ENCODE measurements around the gene RDH14. TPM values are rescaled to one million over a fixed set of nuclear protein-coding genes. Genes with fewer than 3 reads are reported as not detected.
A peak's percentile ranks its signal among the peaks of the same experiment; 100 is the strongest.

RDH14 gene
- polyA plus RNA-seq, 2 of the 4 experiments (the other 2 are of a cell fraction) = 37.0 to 44.5 TPM

DNA sequence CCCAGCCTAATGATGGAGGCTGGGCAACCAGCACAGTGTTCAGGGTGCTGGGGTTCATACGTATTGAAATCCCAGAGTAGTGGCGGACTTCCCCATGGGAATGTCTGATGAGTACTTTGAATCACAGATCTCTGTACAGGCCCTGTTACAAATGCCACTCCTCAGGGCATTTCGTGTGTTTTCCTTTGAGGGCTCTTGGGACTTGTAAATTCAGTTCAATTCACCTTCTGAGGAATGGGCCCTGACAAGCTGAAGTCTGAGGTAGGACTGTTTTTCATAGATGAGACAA is 288 bp upstream of the RDH14 start:
- Histone ChIP-seq H3K9me3 (no peaks in the 10 kb centered on the region), H3K27ac (peak overlapping the region; percentile 92 to 96), H3K4me2 (peak overlapping the region; percentile 88), H3K4me3 (peak overlapping the region; percentile 86), H3K4me1 (peaks cover 15% of the 10 kb centered on the region)
- ChIA-PET CTCF (interaction anchor here (1.4 to 1.8 kb wide), 2 partner anchors 40 to 174 kb away, joined by 4 to 9 read pairs; no protein-coding TSS in a partner anchor), POLR2A (interaction anchor here (1.0 to 1.2 kb wide), 4 partner anchors 8 to 1241 kb away, joined by 3 to 4 read pairs (median 4); no protein-coding TSS in a partner anchor)
- ATAC-seq = no peak
- TF ChIP-seq GATA3 (IDR thresholded peaks at IDR 0.05; ENCODE audit: borderline replicate concordance) (no peak), POLR2A (IDR thresholded peaks at IDR 0.05; ENCODE audit: low read length) (peak; percentile 61)
- DNase-seq (ENCODE audit: low read depth in 1 of 2, low spot score in 1 of 2) = no peak
- no peak for FAIRE-seq
- WGBS (ENCODE audit: missing lambda C conversion rate) = 0% methylated on average over 3 of the region's 3 CpGs

DNA sequence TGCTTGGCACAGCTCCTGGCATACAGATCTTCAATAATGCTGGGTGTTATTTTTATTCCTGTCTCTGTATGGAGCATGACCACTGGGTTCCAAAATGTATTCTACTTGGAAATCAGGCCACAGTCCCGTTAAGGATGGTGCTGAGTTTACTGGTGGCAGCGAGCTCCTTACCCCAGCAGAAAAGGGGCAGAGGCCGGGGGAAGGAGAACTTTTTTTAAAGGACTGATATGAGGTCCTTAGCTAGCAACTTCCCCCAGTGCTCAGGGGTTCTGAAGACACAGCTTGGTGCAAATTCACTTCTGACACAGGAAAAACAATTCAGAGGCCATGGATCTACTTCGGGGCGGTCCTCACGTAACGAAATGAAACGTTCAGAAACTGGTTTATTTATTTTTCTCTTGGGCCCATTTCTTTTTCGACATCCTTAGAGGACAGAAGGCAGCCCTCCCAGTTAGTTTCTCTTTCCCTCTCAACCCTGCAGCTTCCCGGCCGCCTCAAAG is 872 bp downstream of the RDH14 start:
- peaks cover 15% of the 10 kb centered on the region for H3K4me1 ChIP-seq
- ChIA-PET POLR2A (interaction anchor here (0.6 to 1.2 kb wide), 2 partner anchors 432 to 788 kb away, joined by 3 to 4 read pairs; no protein-coding TSS in a partner anchor), CTCF (interaction anchor here (1.4 to 2.1 kb wide), 3 partner anchors 11 to 173 kb away, joined by 4 to 11 read pairs (median 4); no protein-coding TSS in a partner anchor)
- no peaks in the 10 kb centered on the region for H3K9me3 ChIP-seq
- peak in 1 of 2 experiments; percentile 8 for DNase-seq (ENCODE audit: low read depth in 1 of 2, low spot score in 1 of 2)
- peak overlapping the region; percentile 92 to 96 for H3K27ac ChIP-seq
- no peak for FAIRE-seq
- no peak for TF ChIP-seq KDM1A (IDR thresholded peaks at IDR 0.05; ENCODE audit: low read depth)
- TF ChIP-seq, protein P1, sequence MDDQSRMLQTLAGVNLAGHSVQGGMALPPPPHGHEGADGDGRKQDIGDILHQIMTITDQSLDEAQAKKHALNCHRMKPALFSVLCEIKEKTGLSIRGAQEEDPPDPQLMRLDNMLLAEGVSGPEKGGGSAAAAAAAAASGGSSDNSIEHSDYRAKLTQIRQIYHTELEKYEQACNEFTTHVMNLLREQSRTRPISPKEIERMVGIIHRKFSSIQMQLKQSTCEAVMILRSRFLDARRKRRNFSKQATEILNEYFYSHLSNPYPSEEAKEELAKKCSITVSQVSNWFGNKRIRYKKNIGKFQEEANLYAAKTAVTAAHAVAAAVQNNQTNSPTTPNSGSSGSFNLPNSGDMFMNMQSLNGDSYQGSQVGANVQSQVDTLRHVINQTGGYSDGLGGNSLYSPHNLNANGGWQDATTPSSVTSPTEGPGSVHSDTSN (IDR thresholded peaks at IDR 0.05) = no peak
- TF ChIP-seq, protein P2, sequence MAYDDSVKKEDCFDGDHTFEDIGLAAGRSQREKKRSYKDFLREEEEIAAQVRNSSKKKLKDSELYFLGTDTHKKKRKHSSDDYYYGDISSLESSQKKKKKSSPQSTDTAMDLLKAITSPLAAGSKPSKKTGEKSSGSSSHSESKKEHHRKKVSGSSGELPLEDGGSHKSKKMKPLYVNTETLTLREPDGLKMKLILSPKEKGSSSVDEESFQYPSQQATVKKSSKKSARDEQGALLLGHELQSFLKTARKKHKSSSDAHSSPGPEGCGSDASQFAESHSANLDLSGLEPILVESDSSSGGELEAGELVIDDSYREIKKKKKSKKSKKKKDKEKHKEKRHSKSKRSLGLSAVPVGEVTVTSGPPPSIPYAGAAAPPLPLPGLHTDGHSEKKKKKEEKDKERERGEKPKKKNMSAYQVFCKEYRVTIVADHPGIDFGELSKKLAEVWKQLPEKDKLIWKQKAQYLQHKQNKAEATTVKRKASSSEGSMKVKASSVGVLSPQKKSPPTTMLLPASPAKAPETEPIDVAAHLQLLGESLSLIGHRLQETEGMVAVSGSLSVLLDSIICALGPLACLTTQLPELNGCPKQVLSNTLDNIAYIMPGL (CRISPR knock-in tag; IDR thresholded peaks at IDR 0.05; ENCODE audit: borderline replicate concordance) = no peak
- no peak for TF ChIP-seq EP300 (IDR thresholded peaks at IDR 0.05)
- peak overlapping the region; percentile 86 for H3K4me3 ChIP-seq
- H3K4me2 ChIP-seq = peak overlapping the region; percentile 88
- 32% methylated on average over 11 of the region's 11 CpGs for WGBS (ENCODE audit: missing lambda C conversion rate)
- no peak for ATAC-seq

DNA sequence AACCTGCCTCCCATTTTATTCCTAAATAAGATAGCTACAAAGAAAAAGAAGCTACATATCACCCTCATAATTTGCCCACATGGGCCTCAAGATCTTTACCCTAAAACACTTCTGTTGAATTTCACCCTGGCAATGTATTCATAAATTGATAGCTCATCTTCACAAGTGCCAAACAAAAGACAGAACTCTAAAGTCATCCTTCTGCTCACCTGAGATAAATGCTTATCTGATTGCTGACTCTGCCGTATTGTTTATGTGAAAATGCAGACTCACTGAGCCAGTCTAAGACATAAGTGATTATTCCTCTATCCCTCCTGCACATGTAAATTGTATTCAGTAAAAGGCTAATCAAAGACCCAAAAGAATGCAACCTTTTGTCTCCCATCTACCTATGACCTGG is 2.0 kb downstream of the RDH14 start:
- H3K4me2 ChIP-seq = peak overlapping the region; percentile 88; the same call in 2 of the 3 replicates
- 95% methylated on average over 1 of the region's 1 CpG for WGBS (ENCODE audit: missing lambda C conversion rate)

DNA sequence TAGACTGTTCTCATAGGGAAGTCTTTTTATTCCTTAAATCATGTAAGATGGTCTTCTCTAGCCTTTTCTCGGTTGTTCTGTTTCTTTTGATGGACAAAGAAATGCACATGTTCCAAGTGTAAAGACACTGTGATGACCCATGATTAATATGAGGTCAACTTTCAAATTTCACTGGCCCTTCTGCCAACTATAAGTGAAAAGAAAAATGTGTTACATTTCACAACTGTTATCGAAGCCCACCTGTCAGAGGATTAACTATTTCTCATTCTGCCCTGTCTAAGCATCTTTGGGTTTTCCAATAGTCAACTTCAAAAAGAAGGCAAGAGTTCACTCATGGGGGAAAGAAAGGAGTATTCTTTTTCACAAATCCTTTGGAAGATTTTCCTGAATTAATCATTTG is 3.3 kb downstream of the RDH14 start:
- Histone ChIP-seq H3K4me2 (no peak overlapping the region), H3K9me3 (no peaks in the 10 kb centered on the region), H3K27ac (no peak overlapping the region), H3K4me1 (peaks cover 15% of the 10 kb centered on the region), H3K4me3 (no peak overlapping the region)
- TF ChIP-seq ZNF302 (CRISPR knock-in tag; IDR thresholded peaks at IDR 0.05) (no peak), HEYL (CRISPR knock-in tag; IDR thresholded peaks at IDR 0.05) (no peak), FOXS1 (CRISPR knock-in tag; IDR thresholded peaks at IDR 0.05) (no peak), KDM5A (IDR thresholded peaks at IDR 0.05) (no peak), NPAS2 (CRISPR knock-in tag; IDR thresholded peaks at IDR 0.05; ENCODE audit: borderline replicate concordance) (no peak), FOSB (CRISPR knock-in tag; IDR thresholded peaks at IDR 0.05) (no peak), KDM1A (IDR thresholded peaks at IDR 0.05; ENCODE audit: low read depth) (no peak), MAFK (IDR thresholded peaks at IDR 0.05; ENCODE audit: partially characterized antibody) (no peak), NR3C1 (IDR thresholded peaks at IDR 0.05) (no peak), POLR2A (IDR thresholded peaks at IDR 0.05; ENCODE audit: low read length) (no peak), RCOR1 (IDR thresholded peaks at IDR 0.05; ENCODE audit: low read depth, low read length) (no peak), ZC3H11A (IDR thresholded peaks at IDR 0.05) (no peak), GATA3 (IDR thresholded peaks at IDR 0.05; ENCODE audit: borderline replicate concordance) (no peak), JUN (IDR thresholded peaks at IDR 0.05) (no peak)
- TF ChIP-seq, protein P3, sequence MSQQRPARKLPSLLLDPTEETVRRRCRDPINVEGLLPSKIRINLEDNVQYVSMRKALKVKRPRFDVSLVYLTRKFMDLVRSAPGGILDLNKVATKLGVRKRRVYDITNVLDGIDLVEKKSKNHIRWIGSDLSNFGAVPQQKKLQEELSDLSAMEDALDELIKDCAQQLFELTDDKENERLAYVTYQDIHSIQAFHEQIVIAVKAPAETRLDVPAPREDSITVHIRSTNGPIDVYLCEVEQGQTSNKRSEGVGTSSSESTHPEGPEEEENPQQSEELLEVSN (IDR thresholded peaks at IDR 0.05; ENCODE audit: borderline replicate concordance, low read depth) = no peak
- 91% methylated on average over 2 of the region's 2 CpGs for WGBS (ENCODE audit: missing lambda C conversion rate)
- DNase-seq (ENCODE audit: low read depth in 1 of 2, low spot score in 1 of 2) (no peak), FAIRE-seq (no peak), ATAC-seq (no peak)
- ChIA-PET POLR2A (no interaction called here), CTCF (no interaction called here)

More for the DNA sequence above, 2.0 kb downstream of the RDH14 start:
- DNase-seq (ENCODE audit: low read depth in 1 of 2, low spot score in 1 of 2) (no peak), ATAC-seq (no peak), FAIRE-seq (no peak)
- TF ChIP-seq BHLHE40 (IDR thresholded peaks at IDR 0.05; ENCODE audit: low read depth, low read length) (no peak), MAFK (IDR thresholded peaks at IDR 0.05; ENCODE audit: partially characterized antibody) (peak; percentile 56)
- Histone ChIP-seq H3K4me3 (no peak overlapping the region), H3K27ac (no peak overlapping the region), H3K9me3 (no peaks in the 10 kb centered on the region), H3K4me1 (peaks cover 15% of the 10 kb centered on the region)
- ChIA-PET POLR2A (interaction anchor here (0.5 kb wide), 1 partner anchor 1786 kb away, joined by 7 read pairs; no protein-coding TSS in a partner anchor), CTCF (interaction anchor here (0.6 to 2.1 kb wide), 3 partner anchors 39 to 805 kb away, joined by 4 to 11 read pairs (median 4); no protein-coding TSS in a partner anchor)

Measured in A549 (cell line).